HepG2 (cell line): ENCODE measurements around the gene PALMD.

Experiments used
- CTCF ChIP-seq: sonication (generic); formaldehyde crosslinking; IDR thresholded peaks from 2 replicates; pipeline ENCODE4 v1.5.0; 2020; ENCODE audit warnings: mild to moderate bottlenecking, missing genetic modification reagents, moderate library complexity
- EEA1 ChIP-seq: sonication (generic); formaldehyde crosslinking; IDR thresholded peaks from 2 replicates; pipeline ENCODE4 v1.5.1; 2020; ENCODE audit warnings: mild to moderate bottlenecking, missing genetic modification reagents, borderline replicate concordance
- GABPB1 ChIP-seq: IDR thresholded peaks from 2 replicates; pipeline ENCODE4 v1.6.1; 2016; ENCODE audit warnings: mild to moderate bottlenecking, missing genetic modification reagents, moderate library complexity, missing compliant biosample characterization
- MTA3 ChIP-seq: sonication (generic); formaldehyde crosslinking; IDR thresholded peaks from 2 replicates; pipeline ENCODE4 v1.4.0; 2020; ENCODE audit warnings: missing genetic modification reagents
- NCOR1 ChIP-seq: fragments of 200-600 bp; sonication (generic); IDR thresholded peaks from 2 replicates; pipeline ENCODE4 v1.7.0; 2017; ENCODE audit warnings: antibody characterized with exemption, low read length, borderline replicate concordance
- TGIF2 ChIP-seq: IDR thresholded peaks from 2 replicates; pipeline ENCODE4 v1.6.1; 2016; ENCODE audit warnings: control low read depth, missing compliant biosample characterization
- ZNF558 ChIP-seq: sonication (generic); formaldehyde crosslinking; IDR thresholded peaks from 2 replicates; pipeline ENCODE4 v1.9.0; 2022; ENCODE audit warnings: mild to moderate bottlenecking, missing genetic modification reagents, borderline replicate concordance

GRCh38 chr1:99642053-99642452, 3.9 kb upstream of the PALMD start:
- TF ChIP-seq NCOR1 (no peak), CTCF (CRISPR knock-in tag) (no peak), MTA3 (CRISPR knock-in tag) (no peak), TGIF2 (no peak), ZNF558 (CRISPR knock-in tag) (no peak), EEA1 (CRISPR knock-in tag) (no peak), GABPB1 (CRISPR knock-in tag) (no peak)
